PFSK-1 (cell line): Measurements from ENCODE around the gene CPPED1.

Source experiments
- FOXP2 ChIP-seq: optimal IDR thresholded peaks from 2 replicates; pipeline ENCODE3; 2011; ENCODE audit warnings: borderline replicate concordance, control low read depth, inconsistent platforms; ENCODE audit not compliant: insufficient read depth; ENCODE audit errors: extremely low read length, extremely low read depth
- POLR2AphosphoS5 ChIP-seq: IDR thresholded peaks from 2 replicates; pipeline ENCODE4 v1.6.1; 2012; ENCODE audit warnings: low read depth, mild to moderate bottlenecking, control low read depth, low read length, moderate library complexity
- SIN3A ChIP-seq: IDR thresholded peaks from 2 replicates; pipeline ENCODE4 v1.6.1; 2012; ENCODE audit warnings: mild to moderate bottlenecking, low read length, moderate library complexity, borderline replicate concordance; ENCODE audit not compliant: insufficient read depth
- TAF1 ChIP-seq: IDR thresholded peaks from 2 replicates; pipeline ENCODE4 v1.6.1; 2012; ENCODE audit warnings: low read length, control low read depth, borderline replicate concordance; ENCODE audit not compliant: insufficient read depth
- TF ChIP-seq, protein P1 (sequence below), 2 experiments: IDR thresholded peaks; 2 replicates each; pipeline versions ENCODE4 v1.6.1 to v1.8.0; 2011 to 2012; ENCODE audit warnings: low read depth in 2 of 2, low read length in 2 of 2, control low read depth in 1 of 2, inconsistent platforms in 1 of 2, mild to moderate bottlenecking in 1 of 2, moderate library complexity in 1 of 2; ENCODE audit not compliant: insufficient read depth in 1 of 2

DNA sequence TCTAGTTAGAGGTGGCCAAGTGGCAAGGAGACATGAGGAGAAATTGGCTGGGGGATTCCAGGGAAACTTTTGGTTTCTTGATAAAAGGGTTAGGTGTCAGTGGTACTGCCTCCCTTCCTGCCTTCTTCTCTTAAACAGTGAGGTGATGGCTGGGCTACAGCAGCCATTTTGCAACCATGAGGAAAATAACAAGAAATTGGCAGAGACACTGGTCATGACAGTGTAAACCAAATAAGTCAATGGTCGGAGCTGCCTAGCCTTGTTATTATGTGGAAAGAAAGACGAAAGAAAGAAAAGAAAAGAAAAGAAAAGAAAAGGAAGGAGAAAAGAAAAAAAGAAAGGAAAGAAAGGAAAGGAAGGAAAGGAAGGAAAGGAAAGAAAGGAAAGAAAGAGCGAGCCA lies 63.9 kb downstream of the CPPED1 start:
- TF ChIP-seq, protein P1, sequence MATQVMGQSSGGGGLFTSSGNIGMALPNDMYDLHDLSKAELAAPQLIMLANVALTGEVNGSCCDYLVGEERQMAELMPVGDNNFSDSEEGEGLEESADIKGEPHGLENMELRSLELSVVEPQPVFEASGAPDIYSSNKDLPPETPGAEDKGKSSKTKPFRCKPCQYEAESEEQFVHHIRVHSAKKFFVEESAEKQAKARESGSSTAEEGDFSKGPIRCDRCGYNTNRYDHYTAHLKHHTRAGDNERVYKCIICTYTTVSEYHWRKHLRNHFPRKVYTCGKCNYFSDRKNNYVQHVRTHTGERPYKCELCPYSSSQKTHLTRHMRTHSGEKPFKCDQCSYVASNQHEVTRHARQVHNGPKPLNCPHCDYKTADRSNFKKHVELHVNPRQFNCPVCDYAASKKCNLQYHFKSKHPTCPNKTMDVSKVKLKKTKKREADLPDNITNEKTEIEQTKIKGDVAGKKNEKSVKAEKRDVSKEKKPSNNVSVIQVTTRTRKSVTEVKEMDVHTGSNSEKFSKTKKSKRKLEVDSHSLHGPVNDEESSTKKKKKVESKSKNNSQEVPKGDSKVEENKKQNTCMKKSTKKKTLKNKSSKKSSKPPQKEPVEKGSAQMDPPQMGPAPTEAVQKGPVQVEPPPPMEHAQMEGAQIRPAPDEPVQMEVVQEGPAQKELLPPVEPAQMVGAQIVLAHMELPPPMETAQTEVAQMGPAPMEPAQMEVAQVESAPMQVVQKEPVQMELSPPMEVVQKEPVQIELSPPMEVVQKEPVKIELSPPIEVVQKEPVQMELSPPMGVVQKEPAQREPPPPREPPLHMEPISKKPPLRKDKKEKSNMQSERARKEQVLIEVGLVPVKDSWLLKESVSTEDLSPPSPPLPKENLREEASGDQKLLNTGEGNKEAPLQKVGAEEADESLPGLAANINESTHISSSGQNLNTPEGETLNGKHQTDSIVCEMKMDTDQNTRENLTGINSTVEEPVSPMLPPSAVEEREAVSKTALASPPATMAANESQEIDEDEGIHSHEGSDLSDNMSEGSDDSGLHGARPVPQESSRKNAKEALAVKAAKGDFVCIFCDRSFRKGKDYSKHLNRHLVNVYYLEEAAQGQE (IDR thresholded peaks at IDR 0.05; ENCODE audit: insufficient read depth in 1 of 2, low read depth in 2 of 2, low read length in 2 of 2), result no peak
- TF ChIP-seq SIN3A, result no peak
- TF ChIP-seq POLR2AphosphoS5, result no peak
- TF ChIP-seq TAF1, result no peak
- no peak for TF ChIP-seq FOXP2
